NCI-H526 (cell line): ENCODE results near the gene GCNT1.
A peak's percentile ranks its signal among the peaks of the same experiment; 100 is the strongest.
"Not testable (repeated sequence)": the region's sequence is repeated elsewhere in the genome, so short reads cannot be mapped to it uniquely, and the experiment has no call there.

ENCODE experiments used
- DNase-seq, 2 experiments: peaks; one replicate each; lab custom pipeline; 2025; lab: John Stamatoyannopoulos, UW

GCNT1 gene

DNA sequence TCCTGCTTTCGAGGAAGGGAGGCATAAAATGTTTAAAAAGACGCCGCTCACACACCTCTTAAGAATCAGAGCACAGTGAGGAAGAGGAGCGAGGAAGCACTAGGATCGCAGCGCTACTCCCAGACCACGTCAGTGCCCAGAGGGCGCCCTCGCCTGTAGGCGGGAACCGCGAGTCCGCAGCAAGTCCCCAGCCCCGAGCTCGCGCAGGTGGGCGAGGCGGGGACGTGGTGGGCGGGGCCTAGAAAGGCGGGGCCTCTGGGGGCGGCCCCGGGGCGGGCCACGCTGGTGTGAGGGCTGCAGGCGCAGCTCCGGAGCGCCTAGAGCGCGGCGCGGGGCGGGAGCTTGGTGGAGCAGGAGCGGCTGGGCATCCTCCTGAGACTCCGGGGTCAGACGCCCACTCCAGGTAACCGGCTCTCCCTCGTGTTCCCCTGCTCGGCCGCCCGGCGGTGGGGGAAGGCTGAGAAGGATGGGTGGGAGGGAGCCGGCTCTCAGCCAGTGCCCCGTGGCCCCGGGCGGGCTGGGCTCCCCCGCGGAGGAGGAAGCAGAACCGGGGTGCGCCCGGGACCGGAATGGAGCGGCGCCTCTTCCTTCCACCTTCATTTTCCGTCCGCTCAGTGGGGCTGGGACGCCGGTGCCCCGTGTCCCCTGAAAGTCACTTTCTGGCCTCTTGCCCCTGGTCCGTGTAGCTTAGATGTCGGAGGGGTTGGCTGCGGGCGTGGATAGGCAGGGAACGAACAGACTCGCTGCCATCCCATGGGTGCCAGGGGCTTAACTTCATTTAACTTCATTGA, at the start of gene GCNT1:
GCNT1 (plus strand) TSS at position 280 of the 791 bp plus-strand sequence. CDS start 43,200 bp downstream, outside the sequence.
- peak; percentile 65 to 94 for DNase-seq

- no peak for DNase-seq
Observed at GRCh38 chr9:76412638-76413037, 46.3 kb upstream of the GCNT1 start.

DNA sequence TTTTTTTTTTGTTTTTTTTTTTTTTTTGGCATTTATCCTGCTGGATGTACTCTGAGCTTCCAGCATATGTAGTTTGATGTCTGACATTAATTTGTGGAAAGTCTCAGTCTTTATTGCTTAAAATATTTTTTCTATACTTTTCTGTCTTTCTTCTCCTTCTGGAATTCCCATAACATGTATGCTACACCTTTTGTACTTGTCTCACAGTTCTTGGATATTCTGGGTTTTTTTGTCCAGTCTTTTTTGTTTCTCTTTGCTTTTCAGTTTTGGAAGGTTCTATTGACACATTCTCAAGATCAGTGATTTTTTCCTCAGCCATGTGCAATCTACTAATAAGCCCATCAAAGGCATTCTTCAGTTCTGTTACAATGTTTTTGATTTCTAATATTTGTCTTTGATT, 45.3 kb upstream of the GCNT1 start:
- DNase-seq, result no peak

- DNase-seq, result no peak
Observed at GRCh38 chr9:76414661-76415060, 44.3 kb upstream of the GCNT1 start.

DNA sequence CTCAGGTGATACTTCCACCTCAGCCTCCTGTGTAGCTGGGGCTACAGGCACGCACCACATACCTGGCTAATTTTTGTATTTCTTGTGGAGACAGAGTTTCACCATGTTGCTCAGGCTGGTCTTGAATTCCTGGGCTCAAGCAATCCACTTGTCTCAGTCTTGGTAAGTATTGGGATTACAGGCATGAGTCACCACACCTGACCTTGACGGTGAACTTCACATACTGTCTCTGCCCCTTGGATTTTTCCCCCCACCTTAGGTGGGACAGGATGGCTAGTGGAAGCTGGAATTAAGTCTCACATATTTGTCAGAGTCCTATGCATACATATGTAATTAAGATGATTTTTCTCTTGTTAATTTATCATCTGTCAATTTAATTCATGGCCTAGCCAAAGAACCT, 43.8 kb upstream of the GCNT1 start:
- DNase-seq, result no peak

DNA sequence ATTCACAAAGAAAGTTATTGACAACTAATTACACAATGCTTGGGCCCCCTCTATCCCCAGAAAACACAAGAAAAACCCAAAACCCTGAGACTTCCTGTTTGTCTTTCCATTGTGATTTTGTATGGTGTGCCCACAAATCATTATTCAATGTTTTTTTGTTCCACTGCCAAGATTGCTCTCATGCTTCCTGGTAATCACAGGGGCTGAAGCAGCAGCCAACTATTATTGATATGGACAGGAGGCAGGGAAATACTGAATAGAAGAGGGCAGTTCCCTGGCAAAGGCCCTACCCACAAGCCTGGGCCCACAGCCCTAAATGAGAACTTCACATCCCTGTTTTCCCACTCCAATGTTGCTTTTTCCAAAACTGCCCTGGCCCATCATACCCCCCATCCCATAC, 43.3 kb upstream of the GCNT1 start:
- DNase-seq, result no peak

DNA sequence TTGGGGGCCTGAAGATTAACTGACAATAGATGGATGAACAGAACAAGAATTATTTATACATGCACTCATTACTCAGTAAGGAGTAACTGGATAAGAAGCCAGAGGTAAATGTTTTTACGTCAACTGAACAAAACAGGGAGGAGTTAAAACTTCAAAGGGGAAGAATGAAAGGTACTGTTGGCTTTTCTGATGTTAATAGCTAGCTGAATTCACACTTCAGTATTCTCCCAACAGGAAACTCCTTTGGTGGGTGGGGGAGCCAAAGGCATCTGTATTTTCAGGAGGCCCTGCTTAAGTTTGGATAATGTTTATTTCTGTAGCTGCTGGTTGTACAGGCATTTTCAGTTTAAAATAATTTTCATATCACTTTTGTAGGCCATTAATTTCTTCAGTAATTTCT, 41.6 kb upstream of the GCNT1 start:
- DNase-seq, result no peak

- peak in 1 of 2 experiments; percentile 14 for DNase-seq
Observed at GRCh38 chr9:76419782-76420380, 39.1 kb upstream of the GCNT1 start.

GRCh38 chr9:76423216-76424177, 35.5 kb upstream of the GCNT1 start:
- no peak for DNase-seq

GRCh38 chr9:76424491-76424890, 34.5 kb upstream of the GCNT1 start:
- DNase-seq, result no peak

GRCh38 chr9:76425677-76426453, 33.1 kb upstream of the GCNT1 start:
- DNase-seq, result no peak

DNA sequence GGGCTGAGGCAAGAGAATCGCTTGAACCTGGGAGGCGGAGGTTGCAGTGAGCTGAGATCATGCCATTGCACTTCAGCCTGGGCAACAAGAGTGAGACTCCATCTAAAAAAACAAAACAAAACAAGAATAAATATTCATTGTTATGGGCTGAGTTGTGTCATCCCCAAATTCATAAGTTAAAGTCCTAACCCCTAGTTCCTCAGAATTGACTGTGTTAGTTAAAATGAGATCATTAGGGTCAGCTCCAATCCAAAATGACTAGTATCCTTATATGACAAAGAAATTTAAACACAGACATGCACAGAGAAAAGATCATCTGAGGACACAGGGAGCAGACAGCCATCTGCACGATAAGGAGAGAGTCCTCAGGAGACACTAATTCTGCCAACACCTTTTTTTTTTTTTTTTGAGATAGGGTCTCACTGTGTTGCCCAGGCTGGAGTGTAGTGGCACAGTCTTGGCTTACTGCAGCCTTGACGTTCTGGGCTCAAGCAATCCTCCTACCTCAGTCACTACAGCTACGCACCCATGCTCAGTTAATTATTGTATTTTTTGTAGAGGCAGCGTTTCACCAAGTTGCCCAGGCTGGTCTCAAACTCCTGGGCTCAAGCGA, 32.1 kb upstream of the GCNT1 start:
- DNase-seq, result no peak

GRCh38 chr9:76431601-76432000, 27.4 kb upstream of the GCNT1 start:
- DNase-seq, result no peak

DNA sequence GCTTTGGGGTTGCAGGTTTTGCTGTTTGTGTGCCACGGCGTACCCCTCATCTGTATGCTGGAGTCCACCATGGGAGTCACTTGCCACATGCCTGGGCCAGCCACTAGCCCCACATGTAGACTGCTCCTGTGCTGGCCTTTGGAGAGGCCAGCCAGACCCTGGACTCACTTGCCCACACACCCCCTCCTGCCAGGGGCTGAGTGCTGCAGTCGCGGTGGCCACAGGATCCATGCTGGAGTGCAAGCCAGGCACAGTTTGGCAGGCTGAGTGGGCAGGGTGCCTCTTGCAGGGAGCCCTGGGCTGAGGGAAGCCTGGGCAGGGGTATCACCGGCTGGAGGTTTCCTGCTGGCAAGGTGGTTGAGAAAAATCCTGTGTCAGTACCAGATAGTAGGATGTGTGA, 25.6 kb upstream of the GCNT1 start:
- no peak for DNase-seq

DNA sequence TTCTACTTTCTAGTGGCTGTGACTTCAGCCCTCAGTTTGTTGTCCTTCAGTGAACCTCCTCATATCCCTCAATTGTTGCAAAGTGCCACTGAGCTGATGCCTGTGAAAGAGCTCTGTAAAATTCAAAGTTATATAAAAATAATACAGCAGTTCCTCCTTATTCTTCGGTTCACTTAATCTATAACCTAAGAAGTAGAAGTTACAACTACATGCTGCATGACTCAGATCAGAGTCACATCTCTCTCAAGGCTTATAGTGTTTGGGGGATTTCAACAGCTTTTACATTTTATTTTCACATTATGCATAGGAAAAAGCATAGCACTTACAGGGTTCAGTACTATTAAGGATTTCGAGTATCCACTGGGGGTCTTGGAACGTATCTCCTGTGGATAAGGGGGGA, 25.1 kb upstream of the GCNT1 start:
- DNase-seq, result no peak

GRCh38 chr9:76434897-76435296, 24.1 kb upstream of the GCNT1 start:
- not testable (repeated sequence) for DNase-seq

DNA sequence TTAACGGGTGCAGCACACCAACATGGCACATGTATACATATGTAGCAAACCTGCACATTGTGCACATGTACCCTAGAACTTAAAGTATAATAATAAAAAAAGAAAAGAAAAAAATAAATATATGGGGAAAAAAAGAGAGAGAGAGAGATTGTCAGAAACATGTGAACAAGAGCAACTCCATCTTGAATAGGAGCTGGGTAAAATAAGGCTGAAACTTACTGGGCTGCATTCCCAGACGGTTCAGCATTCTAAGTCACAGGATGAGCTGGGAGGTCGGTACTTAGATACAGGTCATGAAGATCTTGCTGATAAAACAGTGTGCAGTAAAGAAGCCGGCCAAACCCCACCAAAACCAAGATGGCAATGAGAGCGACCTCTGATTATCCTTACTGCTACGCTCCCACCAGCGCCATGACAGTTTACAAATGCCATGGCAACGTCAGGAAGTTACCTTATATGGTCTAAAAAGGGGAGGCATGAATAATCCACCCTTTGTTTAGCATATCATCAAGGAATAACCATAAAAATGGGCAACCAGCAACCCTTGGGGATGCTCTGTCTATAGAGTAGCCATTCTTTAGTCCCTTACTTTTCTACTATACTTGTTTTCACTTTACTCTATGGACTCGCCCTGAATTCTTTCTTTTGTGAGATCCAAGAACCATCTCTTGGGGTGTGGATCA, 21.8 kb upstream of the GCNT1 start:
- not testable (repeated sequence) for DNase-seq

DNA sequence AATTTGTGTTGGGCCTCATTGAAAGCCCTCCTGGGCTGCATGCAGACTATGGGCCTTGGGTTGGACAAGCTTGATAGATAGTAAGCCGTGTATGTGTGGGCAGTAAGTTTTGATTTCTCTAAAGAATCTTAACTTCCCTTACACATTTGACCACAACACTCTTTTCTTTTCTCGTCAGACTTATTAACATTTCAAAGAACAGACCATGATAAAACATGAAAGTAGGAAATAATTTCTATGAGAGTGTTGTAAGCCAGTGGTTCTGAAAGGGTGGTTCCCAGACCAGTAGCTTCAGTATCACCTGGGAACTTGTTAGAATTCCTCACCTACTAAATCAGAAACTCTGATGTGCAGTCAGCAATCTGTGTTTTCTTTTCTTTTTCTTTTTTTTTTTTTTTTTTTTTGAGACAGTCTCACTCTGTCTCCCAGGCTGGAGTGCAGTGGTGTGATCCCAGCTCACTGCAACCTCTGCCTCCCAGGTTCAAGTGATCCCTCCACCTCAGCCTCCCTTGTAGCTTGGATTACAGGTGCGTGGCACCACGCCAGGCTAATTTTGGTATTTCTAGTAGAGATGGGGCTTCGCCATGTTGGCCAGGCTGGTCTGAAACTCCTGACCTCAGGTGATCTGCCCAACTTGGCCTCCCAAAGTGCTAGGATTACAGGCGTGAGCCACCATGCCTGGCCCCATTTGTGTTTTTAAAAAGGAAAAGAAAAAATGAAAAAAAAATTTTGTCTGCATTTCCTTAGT, 20.0 kb upstream of the GCNT1 start:
- DNase-seq, result no peak

GRCh38 chr9:76441551-76442322, 17.2 kb upstream of the GCNT1 start:
- DNase-seq, result no peak
